OCI-LY7 (cell line): ENCODE results near the gene SIGLEC10.

Source experiments
- CTCF ChIP-seq: fragments of 200-600 bp; sonication (generic); conservative IDR thresholded peaks from 2 replicates; pipeline ENCODE4 v1.5.1; 2014; ENCODE audit warnings: mild to moderate bottlenecking, antibody characterized with exemption, low read length, moderate library complexity, mixed read lengths
- EZH2phosphoT487 ChIP-seq: fragments of 200-600 bp; sonication (generic); IDR thresholded peaks from 2 replicates; pipeline ENCODE4 v1.6.1; 2018; ENCODE audit warnings: low read depth, borderline replicate concordance, mild to moderate bottlenecking, mixed run types, antibody characterized with exemption, low read length, moderate library complexity, mixed read lengths

GRCh38 chr19:51421229-51422052 is 4.0 kb upstream of the SIGLEC10 start:
- TF ChIP-seq CTCF (no peak), EZH2phosphoT487 (no peak)
